H9 (cell line): ENCODE data around the gene PDS5B. TPM values are rescaled to one million over a fixed set of nuclear protein-coding genes. Genes with fewer than 3 reads are reported as not detected.

Experiments
- DNase-seq: peaks from one replicate; pipeline ENCODE4 v3.0.0-alpha.2; 2017
- H2AFZ ChIP-seq: one replicate; pipeline ENCODE4 v1.6.1; 2013; ENCODE audit warnings: mild to moderate bottlenecking, low read length, control low read depth, moderate library complexity
- H2AK5ac ChIP-seq: 2 replicates; pipeline ENCODE4 v1.6.1; 2013; ENCODE audit warnings: low read length, control low read depth, mixed read lengths; ENCODE audit not compliant: insufficient read length
- H2BK120ac ChIP-seq: one replicate; pipeline ENCODE4 v1.6.1; 2013; ENCODE audit warnings: low read depth, mild to moderate bottlenecking, low read length, control low read depth, inconsistent platforms; ENCODE audit not compliant: poor library complexity, severe bottlenecking
- H2BK12ac ChIP-seq: 2 replicates; pipeline ENCODE4 v1.6.1; 2013; ENCODE audit warnings: low read length, control low read depth, mixed read lengths, low read depth; ENCODE audit not compliant: insufficient read length
- H2BK15ac ChIP-seq: 2 replicates; pipeline ENCODE4 v1.6.1; 2013; ENCODE audit warnings: low read depth, low read length, control low read depth
- H2BK20ac ChIP-seq: one replicate; pipeline ENCODE4 v1.6.1; 2013; ENCODE audit warnings: low read depth, mild to moderate bottlenecking, low read length, control low read depth, inconsistent platforms; ENCODE audit not compliant: poor library complexity, severe bottlenecking
- H2BK5ac ChIP-seq: 2 replicates; pipeline ENCODE4 v1.6.1; 2013; ENCODE audit warnings: low read length, control low read depth, mixed read lengths; ENCODE audit not compliant: insufficient read length
- H3K14ac ChIP-seq: 2 replicates; pipeline ENCODE4 v1.6.1; 2013; ENCODE audit warnings: low read length, control low read depth; ENCODE audit not compliant: insufficient read depth
- H3K18ac ChIP-seq: 2 replicates; pipeline ENCODE4 v1.6.1; 2013; ENCODE audit warnings: low read depth, mild to moderate bottlenecking, mixed read lengths, low read length, control low read depth; ENCODE audit not compliant: insufficient read length
- H3K23ac ChIP-seq: 2 replicates; pipeline ENCODE4 v1.6.1; 2013; ENCODE audit warnings: low read length, control low read depth, mixed read lengths, low read depth; ENCODE audit not compliant: insufficient read length
- H3K23me2 ChIP-seq: 2 replicates; pipeline ENCODE4 v1.6.1; 2013; ENCODE audit warnings: low read depth, mild to moderate bottlenecking, mixed read lengths, low read length, control low read depth; ENCODE audit not compliant: insufficient read length, poor library complexity, severe bottlenecking
- H3K27ac ChIP-seq: 2 replicates; pipeline ENCODE4 v1.5.1; 2013; ENCODE audit warnings: low read length, control low read depth, mixed read lengths, low read depth; ENCODE audit not compliant: insufficient read length
- H3K27me3 ChIP-seq: 2 replicates; pipeline ENCODE4 v1.6.1; 2013; ENCODE audit warnings: low read length, control low read depth, inconsistent platforms; ENCODE audit not compliant: insufficient read depth
- H3K4ac ChIP-seq: 2 replicates; pipeline ENCODE4 v1.6.1; 2013; ENCODE audit warnings: low read depth, mild to moderate bottlenecking, control low read depth, inconsistent platforms, low read length, moderate library complexity
- H3K4me1 ChIP-seq: 2 replicates; pipeline ENCODE4 v1.6.1; 2013; ENCODE audit warnings: low read length, control low read depth, inconsistent platforms; ENCODE audit not compliant: insufficient read depth
- H3K4me2 ChIP-seq: 2 replicates; pipeline ENCODE4 v1.6.1; 2013; ENCODE audit warnings: low read length, control low read depth, mixed read lengths; ENCODE audit not compliant: insufficient read length, insufficient read depth
- H3K56ac ChIP-seq: 2 replicates; pipeline ENCODE4 v1.6.1; 2013; ENCODE audit warnings: low read depth, mild to moderate bottlenecking, mixed read lengths, low read length, control low read depth; ENCODE audit not compliant: insufficient read length
- H3K79me1 ChIP-seq: 2 replicates; pipeline ENCODE4 v1.6.1; 2013; ENCODE audit warnings: low read depth, mild to moderate bottlenecking, moderate library complexity, low read length, control low read depth, inconsistent platforms; ENCODE audit not compliant: insufficient read depth, poor library complexity, severe bottlenecking
- H3K79me2 ChIP-seq: 2 replicates; pipeline ENCODE4 v1.6.1; 2013; ENCODE audit warnings: low read length, control low read depth, inconsistent platforms; ENCODE audit not compliant: insufficient read depth
- H3K9ac ChIP-seq: 2 replicates; pipeline ENCODE4 v1.6.1; 2013; ENCODE audit warnings: low read length, control low read depth, mixed read lengths; ENCODE audit not compliant: insufficient read length; ENCODE audit errors: extremely low read depth
- H3K9me3 ChIP-seq: one replicate; pipeline ENCODE4 v1.6.1; 2013; ENCODE audit warnings: low read depth, low read length, inconsistent platforms; ENCODE audit not compliant: control insufficient read depth
- H3T11ph ChIP-seq: one replicate; pipeline ENCODE4 v1.6.1; 2013; ENCODE audit warnings: mild to moderate bottlenecking, low read length, control low read depth, inconsistent platforms
- H4K20me1 ChIP-seq: one replicate; pipeline ENCODE4 v1.6.1; 2013; ENCODE audit not compliant: control insufficient read depth, insufficient read length, insufficient read depth
- H4K5ac ChIP-seq: 2 replicates; pipeline ENCODE4 v1.6.1; 2013; ENCODE audit warnings: low read depth, mild to moderate bottlenecking, mixed read lengths, low read length, control low read depth; ENCODE audit not compliant: insufficient read length
- H4K8ac ChIP-seq: replicated peaks from 2 replicates; pipeline ENCODE4 v1.6.1; 2013; ENCODE audit warnings: low read length, control low read depth, mixed read lengths, low read depth; ENCODE audit not compliant: insufficient read length
- H4K91ac ChIP-seq: 2 replicates; pipeline ENCODE4 v1.6.1; 2013; ENCODE audit warnings: low read depth, mild to moderate bottlenecking, moderate library complexity, mixed read lengths, low read length, control low read depth; ENCODE audit not compliant: insufficient read length
- H3K27ac Mint-ChIP-seq, 3 experiments: 2 replicates in 2 of 3; 3 replicates in 1 of 3; pipeline ENCODE4 v1.8.0; 2020 to 2021; ENCODE audit warnings: mixed read lengths in 3 of 3, mild to moderate bottlenecking in 1 of 3, moderate library complexity in 1 of 3
- H3K27me3 Mint-ChIP-seq: 2 replicates; pipeline ENCODE4 v1.8.0; 2021; ENCODE audit warnings: low read depth, mild to moderate bottlenecking, moderate library complexity, mixed read lengths
- H3K36me3 Mint-ChIP-seq, 3 experiments: 2 replicates in 2 of 3; 3 replicates in 1 of 3; pipeline ENCODE4 v1.8.0; 2020 to 2021; ENCODE audit warnings: low read depth in 3 of 3, mixed read lengths in 3 of 3; ENCODE audit not compliant: insufficient read depth in 1 of 3
- H3K4me1 Mint-ChIP-seq, 2 experiments: 2 replicates each; pipeline ENCODE4 v1.8.0; 2020; ENCODE audit warnings: mixed read lengths in 2 of 2
- H3K4me3 Mint-ChIP-seq, 2 experiments: 2 replicates in 1 of 2; 3 replicates in 1 of 2; pipeline ENCODE4 v1.8.0; 2020 to 2021; ENCODE audit warnings: mild to moderate bottlenecking in 2 of 2, mixed read lengths in 2 of 2, moderate library complexity in 1 of 2
- H3K9me3 Mint-ChIP-seq, 2 experiments: 2 replicates in 1 of 2; 3 replicates in 1 of 2; pipeline ENCODE4 v1.8.0; 2020; ENCODE audit warnings: mild to moderate bottlenecking in 2 of 2, mixed read lengths in 2 of 2, moderate library complexity in 1 of 2
- CTCF ChIP-seq: fragments of 200-600 bp; sonication (generic); conservative IDR thresholded peaks from 3 replicates; pipeline ENCODE4 v1.8.0; 2021; ENCODE audit warnings: antibody characterized with exemption, mild to moderate bottlenecking
- WGBS: extraction: QIAGEN DNeasy Blood & Tissue Kit; methylation state at CpG from one replicate; pipeline ENCODE4 v1.1.7; 2013; ENCODE audit warnings: missing lambda C conversion rate, low lambda C conversion rate, mixed read lengths; ENCODE audit not compliant: insufficient read length; ENCODE audit errors: extremely low coverage; 5-methylcytosine and 5-hydroxymethylcytosine counted together
- total RNA-seq: library from RNA; stranded (reverse); gene quantifications from 2 replicates; pipeline ENCODE4 v1.2.1, GENCODE V29; 2021

Gene PDS5B
- total RNA-seq, 1 experiment from 2014 or later, result 50.0 TPM

- H3K23ac ChIP-seq, result no peak overlapping the region
- H3K9ac ChIP-seq, result no peak overlapping the region
- no peak overlapping the region for H3K4me2 ChIP-seq
- H3K18ac ChIP-seq, result no peak overlapping the region
- Mint-ChIP-seq H3K27me3 (no peaks in the 10 kb centered on the region), H3K27ac (no peak overlapping the region; a peak in 2 of 7 replicates), H3K4me1 (peaks cover 0 to 9% of the 10 kb centered on the region in 2 experiments; a peak in 1 of 4 replicates), H3K9me3 (no peaks in the 10 kb centered on the region), H3K4me3 (no peak overlapping the region), H3K36me3 (peaks cover 0 to 6% (median 4%) of the 10 kb centered on the region in 3 experiments; a peak in 1 of 7 replicates)
- no peaks in the 10 kb centered on the region for H4K20me1 ChIP-seq
- no peaks in the 10 kb centered on the region for H3K79me2 ChIP-seq
- DNase-seq, result no peak
- H4K91ac ChIP-seq, result no peak overlapping the region
- no peak overlapping the region for H2AK5ac ChIP-seq
- no peak overlapping the region for H2BK12ac ChIP-seq
- no peaks in the 10 kb centered on the region for H3K9me3 ChIP-seq
- no peaks in the 10 kb centered on the region for H3K4me1 ChIP-seq
- no peak overlapping the region for H4K8ac ChIP-seq
- no peak overlapping the region for H2BK15ac ChIP-seq
- H3K79me1 ChIP-seq, result no peaks in the 10 kb centered on the region
- H3K23me2 ChIP-seq, result no peaks in the 10 kb centered on the region
- H2BK5ac ChIP-seq, result no peak overlapping the region
- no peak overlapping the region for H3K14ac ChIP-seq
- H3K27ac ChIP-seq, result no peak overlapping the region
- H3K27me3 ChIP-seq, result no peaks in the 10 kb centered on the region
- H4K5ac ChIP-seq, result no peak overlapping the region
- H2AFZ ChIP-seq, result no peak overlapping the region
- H3K56ac ChIP-seq, result no peak overlapping the region
- no peak overlapping the region for H3K4ac ChIP-seq
- WGBS, result no CpG with 5 or more reads among the region's 4 CpGs
- no peak overlapping the region for H2BK120ac ChIP-seq
- H2BK20ac ChIP-seq, result no peak overlapping the region
- no peak for TF ChIP-seq CTCF
- no peak overlapping the region for H3T11ph ChIP-seq
Observed at GRCh38 chr13:32736648-32737047, 150.4 kb downstream of the PDS5B start.
